GM18519 (cell line): ENCODE results near the gene EML4.

Experiments used
- ATAC-seq: cut with Tn5 transposase; IDR thresholded peaks from one replicate; pipeline ENCODE4 v1.9.1; 2021; ENCODE audit warnings: mild to moderate bottlenecking, moderate library complexity; ENCODE audit not compliant: unreplicated experiment, low FRiP score

EML4 gene

DNA sequence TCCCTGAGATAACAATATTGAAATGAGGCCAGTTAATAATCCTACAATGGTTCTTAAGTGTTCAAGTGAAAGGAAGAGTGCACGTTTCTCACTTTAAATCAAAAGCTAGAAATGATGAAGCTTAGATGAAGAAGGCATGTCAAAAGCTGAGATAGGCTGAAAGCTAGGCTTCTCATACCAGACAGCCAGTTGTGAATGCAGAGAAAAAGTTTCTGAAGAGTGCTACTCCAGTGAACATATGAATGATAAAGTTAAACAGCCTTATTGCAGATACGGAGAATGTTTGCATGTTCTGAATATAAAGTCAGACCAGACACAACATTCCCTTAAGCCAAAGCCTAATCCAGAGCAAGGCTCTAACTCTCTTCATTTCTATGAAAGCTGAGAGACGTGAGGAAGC, 51.4 kb downstream of the EML4 start:
- ATAC-seq = no peak

DNA sequence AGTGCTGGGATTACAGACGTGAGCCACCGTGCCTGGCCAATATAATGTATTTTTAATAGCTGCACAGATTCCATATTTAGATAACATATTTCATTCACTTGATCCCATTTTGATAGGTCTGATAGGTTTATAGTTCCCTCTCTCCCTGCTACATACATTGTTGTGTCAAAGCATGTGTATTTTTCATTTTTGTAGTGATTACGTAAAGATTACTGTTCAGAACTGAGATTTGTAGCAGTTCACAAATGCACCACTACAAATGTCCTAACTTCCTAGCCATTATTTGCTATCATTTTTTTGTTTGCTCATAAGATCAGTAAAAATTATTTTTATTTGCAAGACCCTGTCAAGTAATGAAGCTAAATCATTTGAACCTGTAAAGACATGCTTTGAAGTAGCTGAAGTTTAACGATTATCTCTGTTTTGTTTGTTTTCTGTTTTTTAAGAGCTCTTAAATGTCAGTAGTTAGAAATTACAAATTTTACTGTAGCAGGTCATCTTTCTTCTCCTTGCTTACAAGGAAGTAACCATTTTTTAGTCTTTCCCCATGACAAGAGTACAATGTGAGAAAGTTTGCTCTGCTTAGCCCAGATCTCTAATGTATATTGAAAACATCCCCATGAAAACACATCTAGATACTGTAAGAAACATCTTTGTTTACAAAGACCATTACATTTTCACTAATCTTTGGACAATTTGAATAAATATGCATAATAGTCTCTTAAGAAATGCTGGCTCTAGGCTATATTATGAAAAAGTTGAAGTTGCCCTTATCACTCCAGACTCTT, 54.1 kb downstream of the EML4 start:
- ATAC-seq = no peak

DNA sequence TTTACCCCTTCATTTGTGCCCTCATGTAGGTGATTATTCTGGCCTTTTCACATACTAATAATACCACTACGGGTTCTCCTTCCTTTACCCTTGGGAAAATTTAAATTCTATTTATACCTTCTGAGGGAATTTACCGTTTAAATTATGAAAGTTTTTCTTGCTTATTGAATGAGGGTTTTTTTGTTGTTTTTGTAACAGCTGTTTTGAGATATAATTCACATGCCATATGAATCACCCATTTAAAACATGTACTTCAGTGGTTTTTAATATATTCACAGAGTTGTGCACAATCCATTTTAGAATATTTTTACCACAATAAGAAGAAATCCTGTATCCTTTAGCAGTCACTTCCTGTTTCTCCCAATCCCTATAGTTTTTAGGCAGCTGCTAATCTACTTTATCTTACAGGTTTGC, 54.7 kb downstream of the EML4 start:
- no peak for ATAC-seq

DNA sequence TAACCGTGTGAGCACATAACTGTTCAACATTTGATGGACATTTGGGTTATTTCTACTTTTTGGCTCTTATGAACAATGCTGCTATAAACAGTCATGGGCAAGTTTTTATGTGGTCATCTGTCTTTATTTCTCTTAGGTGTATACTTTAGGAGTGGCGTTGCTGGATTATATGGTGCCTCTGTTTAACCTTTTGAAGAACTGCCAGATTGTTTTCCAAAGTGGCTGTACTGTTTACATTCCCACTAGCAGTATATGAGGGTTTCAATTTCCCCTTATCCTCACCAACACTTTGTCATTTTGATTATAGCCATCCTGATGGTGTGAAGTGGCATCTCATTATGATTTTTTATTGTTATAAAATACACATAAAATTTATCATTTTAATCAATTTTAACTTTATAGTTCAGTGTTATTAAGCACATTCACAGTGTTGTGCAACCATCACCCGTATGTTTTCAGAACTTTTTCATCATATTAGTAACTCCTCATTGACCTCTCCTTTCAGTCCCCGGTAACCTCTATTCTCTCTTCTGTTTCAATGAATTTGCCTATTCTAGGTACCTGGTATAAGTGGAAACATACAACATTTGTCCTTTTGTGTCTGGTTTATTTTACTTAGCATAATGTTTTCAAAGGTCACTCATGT, 55.4 kb downstream of the EML4 start:
- ATAC-seq = no peak

DNA sequence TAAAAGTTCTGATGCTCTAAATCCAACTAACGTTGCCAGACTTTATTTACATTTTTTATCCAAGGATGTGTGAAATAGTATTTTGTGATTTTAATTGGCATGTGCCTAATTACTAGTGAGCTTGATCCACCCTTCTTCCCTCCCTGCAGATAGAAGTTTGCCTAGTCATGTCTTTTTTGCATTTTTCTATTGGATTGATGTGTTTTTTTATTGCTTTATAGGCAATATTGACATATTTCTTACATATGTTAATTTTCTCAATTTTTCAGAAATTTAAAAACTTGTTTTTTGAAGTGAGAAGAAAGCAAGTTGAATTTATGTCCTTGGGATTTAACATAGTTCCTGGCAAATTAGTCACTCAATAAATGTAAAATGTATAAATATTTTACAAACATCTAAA, 56.4 kb downstream of the EML4 start:
- no peak for ATAC-seq

DNA sequence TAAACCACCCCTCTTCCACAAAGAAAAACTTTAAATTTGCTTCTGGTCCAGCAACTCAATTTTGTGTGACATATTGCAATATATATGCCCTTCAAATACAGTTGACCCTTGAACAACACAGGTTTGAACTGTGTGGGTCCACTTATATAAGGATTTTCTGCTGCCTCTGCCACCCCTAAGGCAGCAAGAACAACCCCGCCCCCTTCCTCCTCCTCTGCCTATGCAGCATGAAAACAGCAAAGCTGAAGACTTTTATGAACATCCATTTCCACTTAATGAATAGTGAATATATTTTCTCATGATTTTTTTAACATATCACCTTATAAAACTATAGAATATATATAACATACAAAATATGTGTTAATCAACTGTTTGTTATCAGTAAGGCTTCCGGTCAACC, 58.3 kb downstream of the EML4 start:
- ATAC-seq = no peak

DNA sequence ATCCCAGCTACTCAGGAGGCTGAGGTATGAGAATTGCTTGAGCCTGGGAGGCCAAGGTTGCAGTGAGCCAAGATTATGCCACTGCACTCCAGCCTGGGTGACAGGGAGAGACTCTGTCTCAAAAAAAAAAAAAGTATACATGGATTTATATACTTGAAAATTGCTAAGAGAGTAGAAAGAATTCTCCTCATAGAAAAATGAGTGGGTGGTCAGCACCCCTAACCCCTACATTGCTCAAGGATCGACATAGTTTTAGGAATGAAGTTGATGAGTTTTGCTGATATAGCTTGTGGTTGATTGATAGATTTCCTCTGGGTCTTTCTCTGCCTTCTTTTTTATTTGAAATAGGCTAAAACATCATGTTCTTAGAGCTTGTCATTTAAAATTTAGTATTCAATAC, 58.9 kb downstream of the EML4 start:
- no peak for ATAC-seq

DNA sequence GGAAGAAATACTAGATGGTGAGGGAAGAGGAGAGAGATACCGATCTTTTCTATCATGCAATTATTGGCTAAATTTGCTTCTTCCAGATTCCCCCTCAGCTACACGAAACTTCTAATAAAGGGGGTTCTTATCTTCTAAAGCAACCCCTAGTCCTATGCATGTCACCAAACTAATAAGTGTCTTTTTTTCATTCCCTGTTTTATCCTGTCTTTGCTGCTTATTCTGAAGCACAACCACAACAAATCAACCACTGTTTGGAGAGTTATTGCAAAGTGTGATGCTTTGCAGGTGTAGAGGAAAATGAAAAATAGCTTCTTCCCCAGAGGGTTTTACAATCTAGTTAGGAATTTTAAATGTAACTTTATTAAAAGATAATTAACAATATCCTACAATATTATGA, 60.8 kb downstream of the EML4 start:
- ATAC-seq = no peak

DNA sequence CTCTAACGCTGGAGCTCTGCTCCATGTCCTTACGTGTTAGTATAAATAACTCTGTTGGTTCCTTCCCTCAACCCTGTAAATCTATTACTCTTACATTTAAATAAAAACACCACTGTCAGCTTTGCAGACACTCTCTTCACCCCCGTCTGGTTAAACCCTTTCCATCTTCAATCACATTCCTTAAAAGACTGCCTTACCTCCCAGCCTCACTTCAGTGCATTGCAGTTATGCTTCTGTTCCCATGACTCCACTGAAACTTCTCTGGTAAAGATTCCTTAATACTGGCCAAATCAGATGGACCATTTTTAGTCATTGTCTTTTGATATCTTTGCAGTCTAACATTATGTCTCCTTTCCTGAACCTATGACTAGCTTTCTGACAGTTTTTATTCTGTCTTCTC, 61.7 kb downstream of the EML4 start:
- no peak for ATAC-seq

DNA sequence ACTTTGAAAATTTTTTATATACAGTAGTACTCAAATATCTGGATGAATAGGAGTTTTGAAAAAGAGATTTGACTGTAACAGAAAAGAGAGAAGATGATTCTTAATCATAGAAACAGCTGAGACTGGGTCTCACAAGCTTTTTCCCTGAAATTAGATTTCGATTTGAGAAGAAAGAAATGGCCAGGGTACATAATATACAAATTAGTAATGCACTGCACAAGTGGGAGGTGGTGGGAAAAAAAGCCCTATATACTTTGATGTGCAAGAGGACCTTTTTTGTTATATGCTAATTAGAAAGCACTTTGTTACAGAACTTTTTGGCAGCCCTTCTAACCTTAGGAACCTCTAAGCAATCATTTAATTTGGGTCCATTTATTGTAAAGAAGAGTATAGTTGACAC, 62.9 kb downstream of the EML4 start:
- ATAC-seq = no peak

DNA sequence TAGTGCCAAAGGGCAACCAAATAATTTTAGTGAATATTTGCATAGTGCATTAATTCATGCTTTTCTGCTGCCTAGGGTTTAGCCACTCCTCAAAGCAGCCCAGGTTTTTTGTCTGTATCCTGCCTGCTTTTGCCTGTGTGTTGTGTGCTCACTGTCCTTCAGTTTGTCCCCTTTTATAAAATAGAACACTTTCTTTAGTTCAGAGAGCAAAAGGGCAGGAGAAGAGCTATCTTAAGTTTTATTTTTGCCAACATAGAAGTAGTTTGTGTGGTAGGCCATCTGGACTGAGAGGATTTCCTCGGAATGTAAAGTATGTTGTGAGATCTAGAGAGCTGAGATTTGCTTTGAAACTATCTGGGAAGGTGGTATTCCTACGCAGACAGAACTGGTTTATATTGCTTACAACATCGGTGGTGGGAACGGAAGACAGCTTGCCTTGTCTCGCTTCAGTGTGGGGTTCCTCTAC, 64.9 kb downstream of the EML4 start:
- ATAC-seq = no peak

DNA sequence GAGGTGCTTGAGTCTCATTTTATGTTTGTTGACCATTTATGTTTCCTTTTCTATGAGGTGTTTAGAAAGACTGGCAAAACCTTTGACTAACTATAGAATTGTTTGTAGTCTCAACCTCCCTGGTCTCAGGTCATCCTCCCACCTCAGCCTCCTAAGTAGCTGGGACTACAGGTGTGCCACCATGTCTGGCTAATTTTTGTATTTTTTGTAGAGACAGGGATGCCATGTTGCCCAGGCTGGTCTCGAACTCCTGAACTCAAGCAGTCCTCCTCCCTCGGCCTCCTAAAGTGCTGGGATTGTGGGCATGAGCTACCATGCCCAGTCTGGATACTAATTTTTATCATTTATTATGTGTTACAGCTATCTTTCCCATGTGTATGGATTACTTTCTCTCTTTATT, 67.8 kb downstream of the EML4 start:
- no peak for ATAC-seq

DNA sequence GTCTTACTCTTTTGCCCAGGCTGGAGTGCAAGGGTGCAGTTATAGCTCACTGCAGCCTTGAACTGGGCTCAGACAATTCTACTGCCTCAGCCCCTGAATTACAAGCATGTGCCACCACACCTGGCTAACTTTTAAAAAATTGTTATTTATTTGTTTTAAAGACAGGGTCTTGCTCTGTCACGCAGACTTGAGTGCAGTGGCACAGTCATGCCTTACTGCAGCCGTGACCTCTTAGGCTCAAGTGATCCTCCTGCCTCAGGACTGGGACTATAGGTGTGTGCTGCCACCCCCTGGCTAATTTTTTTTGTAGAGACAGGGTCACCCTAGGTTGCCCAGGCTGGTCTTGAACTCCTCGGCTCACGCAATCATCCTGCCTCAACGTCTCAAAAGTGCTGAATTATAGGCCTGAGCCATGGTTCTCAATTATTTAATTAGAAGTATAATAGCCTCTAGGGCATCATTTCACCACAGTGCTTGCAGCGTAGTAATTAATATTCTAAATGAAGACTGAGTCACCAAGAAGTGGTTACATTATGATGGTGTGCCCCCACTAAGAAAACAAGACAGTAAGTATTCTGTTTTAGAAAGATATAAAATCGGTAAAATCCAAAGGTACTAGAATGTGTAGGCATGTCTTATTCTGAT, 69.6 kb downstream of the EML4 start:
- ATAC-seq = no peak

DNA sequence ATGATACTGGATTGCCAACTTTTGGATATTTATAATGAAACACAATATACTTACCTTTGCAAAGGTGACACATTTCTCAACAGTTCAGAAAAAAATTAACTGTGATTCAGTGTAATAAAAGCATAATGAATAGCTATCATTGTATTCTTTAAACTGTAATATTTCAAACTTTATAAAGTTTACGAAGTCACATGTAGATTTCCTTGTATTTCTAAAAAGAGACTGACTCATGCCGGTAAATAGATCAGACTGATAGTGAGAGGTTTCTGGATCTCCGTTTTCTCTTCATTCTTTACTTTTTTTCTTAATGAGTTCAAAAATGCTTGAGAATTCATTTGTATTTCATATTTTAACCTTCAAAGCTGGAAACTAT, 70.1 kb downstream of the EML4 start:
- no peak for ATAC-seq

DNA sequence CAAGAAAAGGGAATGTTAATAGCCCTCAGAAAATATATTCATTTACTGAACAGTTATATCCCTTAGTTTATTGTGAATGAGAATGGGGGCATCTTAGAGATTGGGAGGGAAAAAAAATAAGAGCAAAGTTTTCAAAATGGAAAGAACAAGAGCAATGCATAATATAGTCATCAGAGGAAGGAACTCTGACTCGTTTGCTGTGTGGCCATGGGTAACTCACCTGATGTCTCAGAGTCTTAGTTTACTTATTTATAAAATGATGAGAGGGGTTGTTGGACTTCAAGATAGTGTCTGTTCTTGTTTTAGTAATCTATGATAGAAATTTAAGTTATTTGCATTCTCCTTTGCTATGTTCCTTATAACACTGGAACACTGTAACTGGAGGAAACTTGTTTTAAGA, 70.7 kb downstream of the EML4 start:
- no peak for ATAC-seq

DNA sequence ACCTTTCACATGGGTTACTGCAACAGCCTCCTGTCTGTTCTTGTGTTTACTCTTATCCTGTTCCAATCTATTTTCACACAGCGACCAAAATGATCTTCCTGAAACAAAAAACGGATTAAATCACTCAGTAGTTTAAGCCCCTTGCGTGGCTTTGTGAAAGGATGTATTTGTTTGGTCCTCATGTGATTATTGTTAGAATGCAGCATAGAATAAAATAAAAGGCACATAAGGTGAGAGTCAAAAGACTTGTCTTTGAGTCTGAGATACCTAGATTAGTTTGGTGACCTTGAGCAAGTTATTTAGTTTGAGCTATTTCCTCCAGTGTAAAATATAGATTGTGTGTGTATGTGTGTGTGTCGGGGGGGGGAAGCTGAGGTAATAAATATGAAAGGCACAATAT, 72.4 kb downstream of the EML4 start:
- ATAC-seq = no peak

DNA sequence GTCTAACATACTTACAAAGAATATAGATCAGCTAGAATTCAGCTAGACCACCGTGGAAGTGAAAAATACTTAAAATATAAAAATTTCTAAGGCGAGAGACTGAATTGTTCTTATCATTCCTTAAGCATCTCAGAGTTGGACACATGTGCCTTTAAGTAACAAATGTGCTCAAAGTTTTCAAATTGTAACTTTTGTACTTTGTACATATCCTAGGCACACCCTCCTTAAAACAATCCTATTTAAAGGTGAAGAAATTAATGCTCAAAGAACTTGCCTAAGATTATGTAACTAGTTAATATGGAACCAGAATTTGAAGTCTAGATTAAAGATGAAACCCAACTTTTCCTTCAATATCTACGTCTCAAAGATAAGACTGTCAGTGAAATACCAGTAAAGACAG, 74.1 kb downstream of the EML4 start:
- ATAC-seq = no peak

DNA sequence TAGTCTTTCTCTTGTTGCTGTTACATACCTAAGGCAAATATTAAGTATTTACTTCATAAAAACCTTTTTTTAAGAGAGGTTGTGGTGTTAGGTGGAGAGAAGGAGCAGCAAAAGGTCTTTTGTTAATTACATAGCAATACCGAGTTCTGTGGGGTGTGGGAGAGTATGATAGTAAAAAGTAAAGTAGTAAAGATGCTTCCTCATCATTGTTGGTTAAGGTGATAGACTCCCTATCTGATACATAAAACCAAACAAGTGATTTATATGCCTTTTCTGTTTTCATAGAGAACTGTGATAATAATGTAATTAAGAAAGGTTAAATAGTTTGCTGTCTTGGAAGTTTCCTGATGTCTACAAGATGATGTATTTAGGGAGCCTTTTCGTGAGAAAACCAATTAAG, 75.4 kb downstream of the EML4 start:
- ATAC-seq = no peak

DNA sequence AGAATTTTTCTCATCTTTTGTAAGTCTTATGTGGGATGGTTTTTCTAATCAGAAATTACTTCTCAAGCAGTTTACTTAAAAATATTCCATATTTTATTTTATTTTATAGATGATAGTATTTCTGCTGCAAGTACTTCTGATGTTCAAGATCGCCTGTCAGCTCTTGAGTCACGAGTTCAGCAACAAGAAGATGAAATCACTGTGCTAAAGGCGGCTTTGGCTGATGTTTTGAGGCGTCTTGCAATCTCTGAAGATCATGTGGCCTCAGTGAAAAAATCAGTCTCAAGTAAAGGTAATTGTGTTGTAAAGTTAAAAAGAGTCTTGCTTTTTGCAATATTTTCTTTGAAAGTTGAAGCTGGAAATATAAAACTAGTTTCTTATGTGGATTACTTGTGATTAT, 76.2 kb downstream of the EML4 start:
- ATAC-seq = no peak

DNA sequence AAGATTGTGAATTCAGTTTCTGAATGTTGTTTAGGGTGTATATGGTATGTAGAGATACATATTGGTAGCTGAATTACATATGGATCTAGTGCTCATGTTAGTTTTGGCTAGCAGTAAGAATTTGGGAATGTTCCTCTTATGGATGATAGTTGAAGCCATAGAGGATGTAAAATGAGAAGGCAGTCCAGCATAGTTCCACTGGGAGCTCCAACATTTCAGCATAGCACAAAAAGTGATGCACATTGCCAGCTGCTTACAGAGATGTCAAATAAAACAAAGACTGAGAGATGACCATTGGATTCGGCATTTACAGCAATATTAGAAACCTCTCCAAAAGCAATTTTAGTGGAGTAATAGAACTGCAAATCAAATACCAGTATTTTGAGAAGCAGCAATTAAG, 77.4 kb downstream of the EML4 start:
- no peak for ATAC-seq

DNA sequence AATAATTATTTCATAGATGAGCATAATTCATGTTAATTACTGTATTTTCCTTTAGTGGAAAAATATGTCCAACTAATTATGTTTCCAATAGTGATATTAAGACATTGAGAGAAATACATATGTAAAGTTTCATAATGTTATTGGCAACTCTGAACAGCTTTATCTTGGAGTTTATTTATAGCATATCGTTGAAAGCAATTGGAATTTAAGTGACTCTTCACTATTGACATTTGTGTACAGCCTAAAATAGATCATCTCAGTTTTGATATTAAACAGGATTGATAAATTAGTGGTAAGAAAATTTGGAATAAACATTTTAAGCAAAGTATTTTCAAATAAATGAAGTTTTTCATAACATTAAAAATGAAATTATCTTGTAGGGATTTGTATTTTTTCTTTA, 79.7 kb downstream of the EML4 start:
- no peak for ATAC-seq

DNA sequence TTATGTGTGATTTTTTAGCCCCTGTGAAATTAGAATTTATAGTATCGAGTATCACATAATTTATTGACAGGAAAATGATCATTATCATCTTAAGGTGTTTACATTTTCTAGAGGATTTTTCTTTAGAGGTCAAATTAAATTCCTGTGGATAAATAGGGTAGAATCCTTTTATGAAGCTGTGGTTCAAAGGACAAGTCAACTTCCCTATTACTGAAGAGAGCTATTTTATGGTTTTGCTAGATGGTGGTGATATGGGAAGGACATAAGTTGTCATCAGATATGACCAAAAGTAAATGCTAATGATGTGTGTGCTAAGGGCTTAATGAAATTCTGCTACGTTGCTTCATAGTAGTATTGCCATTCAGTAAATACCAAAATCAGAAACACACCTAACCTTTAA, 80.1 kb downstream of the EML4 start:
- ATAC-seq = no peak
